Adrenal gland (tissue), 5 donors: Measurements from ENCODE around the gene SURF2.

Experiments used
- CTCF ChIP-seq, 6 experiments: fragments of 450-650 bp in 4 of 6; fragments of 200-600 bp in 2 of 6; sonication (generic) in 1 of 6; IDR thresholded peaks; 1 replicate in 5 of 6; 2 replicates in 1 of 6; pipeline versions ENCODE4 v1.5.1 to v1.8.0; 2016 to 2021; ENCODE audit warnings: antibody characterized with exemption in 6 of 6, mild to moderate bottlenecking in 2 of 6, moderate library complexity in 1 of 6
- POLR2A ChIP-seq, 2 donors: fragments of 450-650 bp; IDR thresholded peaks; one replicate each; pipeline ENCODE4 v1.6.1; 2017; ENCODE audit warnings: antibody characterized with exemption in 2 of 2, mild to moderate bottlenecking in 2 of 2, moderate library complexity in 1 of 2
- donor health status: DM: no; HTN: no; CAD: no.

- TF ChIP-seq CTCF (IDR thresholded peaks at IDR 0.05) (no peak), POLR2A (IDR thresholded peaks at IDR 0.05) (no peak)
These were observed 34.9 kb upstream of the SURF2 start for GRCh38 chr9:133321411-133321935.
